IPS-11a (cell line): Measurements from ENCODE around the gene OR8S1.
"Not testable (repeated sequence)": the region's sequence is repeated elsewhere in the genome, so short reads cannot be mapped to it uniquely, and the experiment has no call there.

ENCODE experiments used
- H3K4me3 ChIP-seq: one replicate; pipeline ENCODE4 v1.5.1; 2013; ENCODE audit warnings: low read depth, low read length, control low read depth

The OR8S1 gene

DNA sequence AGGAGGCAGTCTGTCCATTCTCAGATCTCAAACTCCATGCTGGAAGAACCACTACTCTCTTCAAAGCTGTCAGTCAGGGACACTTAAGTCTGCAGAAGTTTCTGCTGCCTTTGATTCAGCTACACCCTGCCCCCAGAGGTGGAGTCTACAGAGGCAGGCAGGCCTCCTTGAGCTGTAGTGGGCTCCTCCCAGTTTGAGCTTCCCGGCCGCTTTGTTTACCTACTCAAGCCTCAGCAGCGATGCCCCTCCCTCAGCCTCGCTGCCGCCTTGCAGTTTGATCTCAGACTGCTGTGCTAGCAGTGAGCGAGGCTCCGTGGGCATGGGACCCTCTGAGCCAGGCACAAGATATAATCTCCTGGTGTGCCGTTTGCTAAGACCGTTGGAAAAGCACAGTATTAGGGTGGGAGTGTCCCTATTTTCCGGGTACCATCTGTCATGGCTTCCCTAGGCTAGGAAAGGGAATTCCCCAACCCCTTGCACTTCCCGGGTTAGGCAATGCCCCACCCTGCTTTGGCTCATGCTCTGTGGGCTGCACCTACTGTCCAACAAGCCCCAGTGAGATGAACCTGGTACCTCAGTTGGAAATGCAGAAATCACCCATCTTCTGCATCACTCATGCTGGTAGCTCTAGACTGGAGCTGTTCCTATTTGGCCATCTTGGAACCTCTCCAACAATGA, 28.4 kb downstream of the OR8S1 start:
- H3K4me3 ChIP-seq = not testable (repeated sequence)

DNA sequence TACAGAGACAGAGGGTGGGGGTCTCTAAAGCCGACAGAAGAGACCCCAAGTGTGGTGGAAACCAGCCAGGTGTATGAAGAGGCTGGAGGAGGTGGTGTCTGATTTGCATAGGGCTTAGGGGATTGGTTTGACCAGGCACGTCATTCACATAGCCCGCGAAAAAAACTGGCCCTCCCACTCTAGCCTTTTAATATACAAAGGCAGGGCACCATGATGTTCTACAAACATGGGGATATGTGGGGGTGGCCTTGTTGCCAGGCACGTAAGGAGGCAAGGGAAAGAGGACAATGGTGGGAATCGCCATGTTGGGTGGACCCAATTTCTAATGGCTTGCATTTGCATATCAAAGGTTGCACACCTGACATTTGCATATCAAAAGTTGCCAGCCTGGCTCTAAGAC, 31.2 kb downstream of the OR8S1 start:
- H3K4me3 ChIP-seq = no peak overlapping the region

DNA sequence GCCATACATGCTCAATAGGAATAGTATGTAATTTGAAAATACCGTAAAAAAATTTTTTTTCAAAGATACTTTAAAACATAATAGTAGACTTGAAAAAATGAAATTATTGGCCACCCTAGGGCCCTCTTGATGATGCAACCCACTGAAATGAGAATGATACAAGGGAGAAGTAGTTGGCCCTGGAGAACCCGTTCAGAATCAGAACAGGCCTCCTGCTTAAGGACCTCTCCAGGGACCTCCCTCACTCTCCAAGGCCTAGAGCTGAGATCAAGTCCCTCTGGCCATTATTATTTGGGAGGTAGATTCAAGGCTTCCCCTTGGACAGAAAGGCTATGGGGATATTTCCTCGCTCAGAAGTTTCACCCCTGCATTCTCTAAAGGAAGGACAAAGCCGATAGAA, 32.5 kb downstream of the OR8S1 start:
- no peak overlapping the region for H3K4me3 ChIP-seq

DNA sequence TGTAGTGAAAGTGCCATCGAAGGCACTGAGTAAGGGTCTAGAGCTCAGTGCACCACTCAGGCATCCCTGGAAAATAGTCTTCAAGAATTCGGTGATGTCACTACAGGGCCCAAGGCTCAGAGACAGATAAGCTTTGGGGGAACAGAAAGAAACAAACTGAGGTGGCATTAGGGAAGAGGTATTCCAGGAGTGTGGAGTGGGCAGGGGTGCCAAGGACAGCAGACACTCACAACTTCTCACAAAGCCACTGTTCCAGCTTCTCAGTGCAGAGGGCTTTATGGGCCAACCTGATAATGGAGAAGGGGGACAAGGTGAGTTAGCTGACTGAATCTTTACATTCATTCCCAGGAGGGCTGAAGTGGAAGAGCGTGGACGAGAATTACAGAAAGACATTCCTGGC, 42.3 kb downstream of the OR8S1 start:
- no peak overlapping the region for H3K4me3 ChIP-seq

DNA sequence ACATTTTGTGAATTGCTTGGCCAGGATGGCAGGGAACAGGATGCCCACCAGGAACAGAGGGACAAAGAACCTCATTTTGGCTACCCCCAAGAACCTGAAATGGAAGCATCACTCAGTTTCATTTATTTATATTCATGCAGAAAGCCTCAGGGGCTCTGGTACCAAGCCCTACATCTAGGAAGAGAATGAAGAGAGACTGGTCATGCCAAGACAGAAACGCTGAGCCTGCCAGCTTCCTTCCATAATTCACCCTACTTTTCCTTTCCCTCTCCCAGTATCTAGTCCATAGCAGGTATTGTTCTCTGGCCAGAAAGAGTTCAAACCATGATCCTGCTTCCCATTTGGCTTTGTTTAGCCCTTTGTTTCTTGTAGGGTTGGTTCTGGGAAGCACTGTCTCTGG, 44.5 kb downstream of the OR8S1 start, which contains the start of gene LALBA:
Gene LALBA, minus strand, starts transcription at position 101 of the 400 bp plus-strand sequence. Its CDS starts 26 bp downstream, at position 75.
- no peak within 1 kb of the TSS for H3K4me3 ChIP-seq

DNA sequence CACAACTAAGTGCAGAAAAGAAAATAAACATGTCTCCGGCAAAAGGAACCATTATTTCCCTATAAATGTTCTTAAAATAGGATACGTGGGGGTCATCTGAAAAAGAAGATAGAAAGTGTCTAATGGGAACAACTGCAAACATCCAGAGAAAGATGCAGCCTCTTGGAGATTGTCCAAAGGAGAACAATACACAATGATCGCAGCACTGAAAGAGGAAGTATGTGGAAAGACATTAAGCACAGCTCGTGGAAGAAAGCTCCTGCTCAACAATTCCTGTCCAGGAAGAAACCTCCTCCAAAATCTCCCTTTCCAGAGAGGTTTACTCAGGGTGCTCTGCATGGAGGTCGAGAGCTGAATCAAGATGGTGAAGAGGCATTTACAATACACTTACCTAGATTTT, 46.9 kb downstream of the OR8S1 start:
- no peak overlapping the region for H3K4me3 ChIP-seq
